Endothelial cell of umbilical vein (primary cell): ENCODE results near the gene MIS18A.

Experiments
- CTCF ChIP-seq, 2 donors: IDR thresholded peaks; 1 replicate in 1 of 2; 2 replicates in 1 of 2; pipeline ENCODE4 v1.5.1; 2011; ENCODE audit warnings: low read length in 2 of 2, mild to moderate bottlenecking in 2 of 2, moderate library complexity in 2 of 2, control low read depth in 1 of 2, inconsistent platforms in 1 of 2, low read depth in 1 of 2; ENCODE audit not compliant: insufficient read depth in 1 of 2; ENCODE audit errors: extremely low read depth in 1 of 2
- EZH2 ChIP-seq: IDR thresholded peaks from 2 replicates; pipeline ENCODE4 v1.6.1; 2012; ENCODE audit warnings: borderline replicate concordance, low read depth, mild to moderate bottlenecking, moderate library complexity, low read length, inconsistent platforms; ENCODE audit not compliant: severe bottlenecking
- FOS ChIP-seq: IDR thresholded peaks from 2 replicates; pipeline ENCODE4 v1.6.1; 2011; ENCODE audit warnings: mild to moderate bottlenecking, low read length, moderate library complexity, borderline replicate concordance; ENCODE audit not compliant: insufficient read depth
- GATA2 ChIP-seq: IDR thresholded peaks from 2 replicates; pipeline ENCODE4 v1.7.0; 2011; ENCODE audit warnings: low read depth, mild to moderate bottlenecking, moderate library complexity, mixed read lengths, low read length; ENCODE audit not compliant: insufficient read length, insufficient read depth
- JUN ChIP-seq: IDR thresholded peaks from 2 replicates; pipeline ENCODE4 v1.6.1; 2011; ENCODE audit warnings: borderline replicate concordance, low read depth; ENCODE audit not compliant: insufficient read length, insufficient read depth
- MAX ChIP-seq: IDR thresholded peaks from 2 replicates; pipeline ENCODE4 v1.6.1; 2011; ENCODE audit not compliant: insufficient read depth, insufficient read length
- MYC ChIP-seq: IDR thresholded peaks from one replicate; pipeline ENCODE4 v1.6.1; 2011; ENCODE audit warnings: mild to moderate bottlenecking, low read depth, low read length
- POLR2A ChIP-seq: IDR thresholded peaks from 2 replicates; pipeline ENCODE4 v1.6.1; 2012; ENCODE audit warnings: low read depth, mild to moderate bottlenecking, control low read depth, low read length
- POLR2AphosphoS5 ChIP-seq: IDR thresholded peaks from 2 replicates; pipeline ENCODE4 v1.6.1; 2012; ENCODE audit warnings: low read depth, mild to moderate bottlenecking, control low read depth, low read length, moderate library complexity; ENCODE audit not compliant: insufficient read depth

DNA sequence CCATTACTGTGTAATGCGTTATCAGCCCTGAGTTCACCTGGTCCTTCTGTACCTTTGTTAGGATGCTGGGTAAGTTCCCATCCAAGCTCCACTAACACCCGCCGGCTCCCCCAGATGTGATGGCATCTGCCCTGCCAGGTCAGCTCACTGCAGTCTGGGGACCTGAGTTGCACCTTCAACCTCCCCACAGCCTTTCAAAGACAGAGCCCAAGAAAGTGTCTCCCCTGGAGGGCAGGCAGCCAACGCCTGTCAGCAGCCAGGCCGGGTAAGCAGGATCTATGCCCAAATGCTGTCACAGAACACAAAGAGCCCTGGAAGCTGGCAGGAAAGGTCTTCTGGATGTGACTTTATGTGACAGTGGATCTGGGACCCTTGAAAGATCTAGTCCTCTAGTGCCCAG lies 33.5 kb upstream of the MIS18A start:
- TF ChIP-seq EZH2 (no peak), CTCF (IDR thresholded peaks at IDR 0.05; ENCODE audit: extremely low read depth in 1 of 2, insufficient read depth in 1 of 2, low read depth in 1 of 2, low read length in 2 of 2) (no peak), MYC (no peak), JUN (no peak), GATA2 (no peak), POLR2A (no peak), FOS (no peak), POLR2AphosphoS5 (no peak), MAX (no peak)
